GM21390 (cell line): ENCODE measurements around the gene RBX1.
"Not testable (repeated sequence)": the region's sequence is repeated elsewhere in the genome, so short reads cannot be mapped to it uniquely, and the experiment has no call there.

Experiments
- ATAC-seq: cut with Tn5 transposase; IDR thresholded peaks from one replicate; pipeline ENCODE4 v1.9.1; 2021; ENCODE audit not compliant: unreplicated experiment

Gene RBX1

GRCh38 chr22:40967111-40967760, 16.1 kb downstream of the RBX1 start:
- ATAC-seq = no peak

DNA sequence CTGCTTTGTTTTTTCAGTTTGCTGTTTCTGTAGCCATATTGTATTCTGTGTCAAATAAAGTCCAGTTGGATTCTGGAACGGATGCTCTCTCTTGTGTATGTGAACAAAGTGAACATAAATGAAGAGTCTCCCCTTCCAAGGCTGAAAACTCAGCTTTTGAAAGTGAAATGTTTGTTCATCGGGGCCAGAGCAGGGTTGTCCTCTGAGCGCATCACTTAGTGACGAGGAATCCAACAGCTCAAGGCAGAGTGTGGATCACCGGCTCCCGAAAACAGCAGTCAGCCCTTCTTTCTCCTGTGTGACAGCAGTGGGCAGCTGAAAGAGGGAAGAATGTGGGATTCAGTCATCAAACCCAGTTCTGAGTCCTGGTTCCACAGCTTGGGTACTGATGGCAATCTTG, 21.4 kb downstream of the RBX1 start:
- ATAC-seq = no peak

GRCh38 chr22:40973144-40973543, 22.0 kb downstream of the RBX1 start:
- ATAC-seq = no peak

DNA sequence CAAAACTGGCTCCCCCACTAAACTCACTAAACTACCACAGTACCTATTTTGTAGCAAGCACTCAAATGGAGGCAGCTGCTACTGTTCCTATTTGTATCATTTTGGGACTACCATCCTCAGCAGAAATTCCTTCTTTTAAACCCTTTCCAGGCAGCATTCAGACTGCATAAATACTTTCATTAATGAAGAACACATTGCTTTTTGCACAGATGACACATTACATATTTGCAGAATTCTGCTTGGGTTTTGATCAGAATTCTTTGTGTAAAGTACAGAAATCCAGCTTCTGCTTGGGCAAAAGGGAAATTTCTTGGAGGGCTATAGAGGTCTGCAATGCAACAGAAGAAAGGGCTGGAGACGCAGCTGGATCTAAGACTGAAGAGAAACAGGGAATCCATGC, 24.2 kb downstream of the RBX1 start:
- ATAC-seq = no peak

DNA sequence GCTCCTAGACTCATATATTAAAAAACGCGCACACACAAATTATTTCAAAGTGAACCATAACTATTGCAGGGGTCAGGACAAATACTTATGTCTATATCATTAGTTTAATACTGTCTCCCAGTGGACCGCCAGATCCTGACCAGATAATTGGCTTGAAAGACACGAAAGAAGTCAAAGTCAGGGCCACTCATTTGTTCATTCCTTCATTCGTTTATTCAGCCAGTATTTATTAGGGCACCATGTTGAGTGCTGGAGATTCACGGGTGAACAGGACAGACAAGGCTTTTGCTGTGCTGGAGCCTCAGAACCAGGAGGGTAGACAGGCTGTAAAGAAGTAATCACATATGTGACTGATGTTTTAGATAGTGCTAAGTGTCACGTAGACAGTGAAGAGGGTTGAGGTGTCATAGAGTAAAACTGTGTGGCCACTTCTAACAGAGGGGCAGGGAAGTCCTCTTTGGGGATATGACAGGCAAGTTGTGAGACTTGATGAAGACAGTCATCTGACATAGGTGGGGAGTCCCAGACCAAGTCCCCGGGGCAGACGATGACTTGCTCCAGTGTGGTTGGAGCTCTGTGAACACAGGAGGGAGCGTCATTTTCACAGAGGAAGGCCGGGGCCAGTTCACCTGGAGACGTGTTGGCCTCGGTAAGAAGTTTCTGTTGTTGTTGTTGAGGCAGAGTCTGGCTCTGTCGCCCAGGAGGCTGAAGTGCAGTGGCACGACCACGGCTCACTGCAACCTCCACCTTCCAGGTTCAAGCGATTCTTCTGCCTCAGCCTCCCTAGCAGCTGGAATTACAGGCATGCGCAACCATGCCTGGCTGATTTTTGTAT, 25.9 kb downstream of the RBX1 start:
- ATAC-seq = no peak

DNA sequence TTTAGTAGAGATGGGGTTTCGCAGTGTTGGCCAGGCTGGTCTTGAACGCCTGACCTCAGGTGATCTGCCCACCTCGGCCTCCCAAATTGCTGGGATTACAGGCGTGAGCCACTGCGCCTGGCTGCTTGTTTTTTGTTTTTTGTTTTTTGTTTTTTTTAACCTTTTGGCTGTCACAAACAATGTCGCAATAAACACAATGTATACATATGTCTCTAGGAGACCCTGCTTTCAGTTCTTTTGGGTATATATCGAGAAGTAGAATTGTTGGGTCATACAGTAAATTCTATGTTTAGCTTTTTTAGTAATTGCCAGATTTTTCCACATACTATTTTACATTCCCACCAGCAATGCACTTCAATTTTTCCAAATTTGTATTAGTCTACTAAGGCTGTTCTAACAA, 28.0 kb downstream of the RBX1 start:
- ATAC-seq = no peak

DNA sequence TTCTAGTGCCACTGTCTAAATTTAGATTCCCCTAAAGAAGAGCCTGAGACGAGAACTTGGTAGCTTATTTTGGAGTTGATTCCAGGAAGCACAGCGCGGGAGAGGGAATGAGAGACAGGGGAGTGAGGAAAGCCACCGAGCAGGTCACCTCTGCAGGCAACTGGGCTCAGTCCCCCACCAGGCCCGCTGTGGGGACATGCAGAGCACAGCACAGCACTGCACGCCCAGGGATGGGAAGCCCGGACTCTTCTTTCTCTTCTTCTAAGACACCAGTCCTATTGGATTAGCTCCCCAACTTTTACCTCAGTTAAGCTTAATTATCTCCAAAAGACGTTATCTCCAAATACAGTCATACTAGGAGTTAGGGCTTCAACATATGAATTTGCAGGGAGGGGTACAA, 28.7 kb downstream of the RBX1 start:
- ATAC-seq = no peak

GRCh38 chr22:40982482-40983385, 31.6 kb downstream of the RBX1 start:
- no peak for ATAC-seq

- ATAC-seq = no peak
Observed at GRCh38 chr22:40991298-40991697, 40.1 kb downstream of the RBX1 start.

DNA sequence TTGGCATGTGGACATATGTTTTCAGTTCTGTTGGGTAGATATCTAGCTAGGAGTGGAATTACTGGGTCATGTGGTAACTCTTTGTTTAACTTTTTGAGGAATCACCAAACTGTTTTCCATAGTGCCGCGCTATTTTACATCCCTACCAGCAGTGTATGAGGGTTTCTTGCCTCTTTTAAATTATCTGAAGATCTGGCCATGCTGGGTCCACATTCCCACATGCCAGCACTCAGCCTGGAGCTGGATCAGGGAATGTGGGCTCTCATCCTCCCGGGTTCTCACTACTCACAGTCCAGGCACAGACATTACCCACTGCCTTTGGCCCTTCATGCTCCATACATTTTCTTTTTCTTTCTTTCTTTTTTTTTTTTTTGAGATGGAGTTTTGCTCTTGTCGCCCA, 44.6 kb downstream of the RBX1 start:
- ATAC-seq = no peak

- ATAC-seq = no peak
Observed at GRCh38 chr22:40997520-40997919, 46.3 kb downstream of the RBX1 start.

- ATAC-seq = no peak
Observed at GRCh38 chr22:41000040-41000565, 48.9 kb downstream of the RBX1 start.

DNA sequence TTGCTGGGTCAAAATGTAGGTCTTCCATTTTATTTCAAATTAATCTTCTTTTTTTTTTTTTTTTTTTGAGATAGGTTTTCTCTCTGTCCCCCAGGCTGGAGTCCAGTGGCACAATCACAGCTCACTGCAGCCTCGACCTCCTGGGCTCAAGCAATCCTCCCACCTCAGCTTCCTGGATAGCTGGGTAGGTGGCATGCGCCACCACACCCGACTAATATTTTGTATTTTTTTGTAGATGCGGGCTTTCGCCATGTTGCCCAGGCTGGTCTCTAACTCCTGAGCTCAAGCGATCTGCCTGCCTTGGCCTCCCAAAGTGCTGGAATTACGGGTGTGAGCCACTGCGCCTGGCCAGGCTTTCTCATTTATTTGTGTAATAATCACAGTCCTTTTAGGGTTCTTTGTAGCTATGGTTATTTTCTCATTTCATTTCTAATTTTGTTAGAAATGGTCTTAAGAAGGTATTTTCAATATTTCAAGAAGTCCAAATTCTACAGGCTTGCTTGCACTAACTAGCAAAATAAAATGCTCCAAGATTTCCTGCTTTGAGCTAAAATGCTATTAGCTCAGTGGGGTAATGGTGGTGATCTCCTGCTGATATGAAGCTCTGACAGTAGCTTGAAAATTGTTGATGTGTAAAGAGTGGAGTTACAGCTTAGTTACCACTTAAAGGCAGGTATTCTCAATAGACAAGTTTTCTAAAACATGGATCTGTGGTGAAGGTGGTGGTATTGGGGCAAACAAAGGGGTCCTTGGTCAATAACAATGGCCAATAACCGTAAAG, 50.0 kb downstream of the RBX1 start:
- ATAC-seq = no peak

GRCh38 chr22:41001722-41002122, 50.5 kb downstream of the RBX1 start:
- no peak for ATAC-seq

- ATAC-seq = not testable (repeated sequence)
Observed at GRCh38 chr22:41002386-41002785, 51.2 kb downstream of the RBX1 start.

GRCh38 chr22:41003066-41003465, 51.9 kb downstream of the RBX1 start:
- ATAC-seq = no peak

- no peak for ATAC-seq
Observed at GRCh38 chr22:41003976-41004375, 52.8 kb downstream of the RBX1 start.

- ATAC-seq = no peak
Observed at GRCh38 chr22:41009222-41009948, 58.2 kb downstream of the RBX1 start.

GRCh38 chr22:41015003-41015402, 63.8 kb downstream of the RBX1 start:
- no peak for ATAC-seq

DNA sequence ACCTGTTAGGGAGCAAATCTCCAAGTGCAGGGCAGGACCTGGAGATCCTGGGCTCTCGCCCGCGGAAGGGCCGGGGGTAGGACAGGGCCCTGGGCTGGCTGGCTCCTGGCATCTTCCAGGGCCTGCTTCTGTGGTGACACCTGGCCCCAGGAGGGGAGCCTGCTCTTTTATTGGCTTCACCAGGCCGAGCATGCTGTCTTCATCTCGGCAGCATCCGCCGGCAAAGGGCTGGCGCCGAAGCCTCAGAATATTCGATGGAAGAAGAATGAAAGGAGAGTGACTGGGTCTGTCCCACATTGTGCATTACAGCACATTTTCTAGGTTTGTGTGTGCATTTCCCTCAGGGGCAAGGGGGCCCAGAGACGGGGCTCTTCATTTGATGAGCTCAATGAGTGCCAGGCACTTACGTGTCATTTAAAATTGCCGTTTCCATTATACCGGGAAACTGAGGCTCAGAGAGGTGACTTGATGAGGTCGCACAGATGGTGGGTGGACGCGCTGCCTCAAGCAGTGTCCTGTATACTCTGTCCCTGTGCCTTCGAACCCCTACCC, 70.0 kb downstream of the RBX1 start:
- no peak for ATAC-seq
